ENCODE data around the gene NYAP1.

- TF ChIP-seq CTCF (IDR thresholded peaks at IDR 0.05; ENCODE audit: insufficient read depth, low read depth, low read length) (no peak), EZH2 (IDR thresholded peaks at IDR 0.05; ENCODE audit: insufficient read depth, low read length) (no peak)
Observed at GRCh38 chr7:100519580-100519979, 35.9 kb downstream of the NYAP1 start.
